Keratinocyte (primary cell): ENCODE measurements around the gene SLC22A12.

ENCODE experiments used
- EZH2 ChIP-seq: IDR thresholded peaks from one replicate; pipeline ENCODE4 v1.6.1; 2012; ENCODE audit warnings: inconsistent platforms, mild to moderate bottlenecking, low read length, moderate library complexity
- TF ChIP-seq, protein P1 (sequence below), 3 experiments: IDR thresholded peaks in 1 of 3; conservative IDR thresholded peaks in 1 of 3; optimal IDR thresholded peaks in 1 of 3; 2 replicates in 2 of 3; 3 replicates in 1 of 3; pipeline versions ENCODE3 to v1.5.1; 2011; ENCODE audit warnings: low read length in 3 of 3, mild to moderate bottlenecking in 3 of 3, moderate library complexity in 2 of 3, control low read depth in 1 of 3, inconsistent platforms in 1 of 3; ENCODE audit not compliant: insufficient read depth in 2 of 3; ENCODE audit errors: extremely low read depth in 1 of 3

GRCh38 chr11:64586366-64586765 lies 4.7 kb upstream of the SLC22A12 start:
- TF ChIP-seq, protein P1, sequence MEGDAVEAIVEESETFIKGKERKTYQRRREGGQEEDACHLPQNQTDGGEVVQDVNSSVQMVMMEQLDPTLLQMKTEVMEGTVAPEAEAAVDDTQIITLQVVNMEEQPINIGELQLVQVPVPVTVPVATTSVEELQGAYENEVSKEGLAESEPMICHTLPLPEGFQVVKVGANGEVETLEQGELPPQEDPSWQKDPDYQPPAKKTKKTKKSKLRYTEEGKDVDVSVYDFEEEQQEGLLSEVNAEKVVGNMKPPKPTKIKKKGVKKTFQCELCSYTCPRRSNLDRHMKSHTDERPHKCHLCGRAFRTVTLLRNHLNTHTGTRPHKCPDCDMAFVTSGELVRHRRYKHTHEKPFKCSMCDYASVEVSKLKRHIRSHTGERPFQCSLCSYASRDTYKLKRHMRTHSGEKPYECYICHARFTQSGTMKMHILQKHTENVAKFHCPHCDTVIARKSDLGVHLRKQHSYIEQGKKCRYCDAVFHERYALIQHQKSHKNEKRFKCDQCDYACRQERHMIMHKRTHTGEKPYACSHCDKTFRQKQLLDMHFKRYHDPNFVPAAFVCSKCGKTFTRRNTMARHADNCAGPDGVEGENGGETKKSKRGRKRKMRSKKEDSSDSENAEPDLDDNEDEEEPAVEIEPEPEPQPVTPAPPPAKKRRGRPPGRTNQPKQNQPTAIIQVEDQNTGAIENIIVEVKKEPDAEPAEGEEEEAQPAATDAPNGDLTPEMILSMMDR (optimal IDR thresholded peaks at IDR 0.05 in 1 of 3, IDR thresholded peaks at IDR 0.05 in 1 of 3, conservative IDR thresholded peaks at IDR 0.05 in 1 of 3; ENCODE audit: extremely low read depth in 1 of 3, insufficient read depth in 2 of 3, low read length in 3 of 3), result no peak
- TF ChIP-seq EZH2, result no peak
